GM21717 (cell line): ENCODE results near the gene MTF1.

Experiments
- ATAC-seq: cut with Tn5 transposase; IDR thresholded peaks from one replicate; pipeline ENCODE4 v1.9.1; 2021; ENCODE audit warnings: mild to moderate bottlenecking, moderate library complexity; ENCODE audit not compliant: unreplicated experiment

MTF1 gene

DNA sequence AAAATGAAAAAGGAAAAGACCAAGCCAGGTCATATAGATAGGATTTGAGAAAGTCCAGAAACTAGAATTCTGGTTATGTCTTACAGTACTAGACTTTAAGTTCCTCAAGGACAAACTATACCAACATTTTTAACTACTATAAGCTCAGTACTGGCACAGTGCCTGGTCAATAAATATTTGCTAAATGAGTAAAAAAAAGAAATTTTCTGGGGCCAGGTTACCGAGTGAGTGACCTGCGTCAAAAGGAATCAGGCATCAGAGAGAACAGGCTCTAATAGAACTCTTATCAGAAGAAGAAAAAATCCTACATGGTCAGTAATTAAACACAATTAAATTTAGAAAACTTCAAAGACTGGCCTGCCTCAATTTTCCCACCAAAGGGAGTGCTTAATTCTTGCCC lies 27.6 kb downstream of the MTF1 start:
- ATAC-seq: no peak

DNA sequence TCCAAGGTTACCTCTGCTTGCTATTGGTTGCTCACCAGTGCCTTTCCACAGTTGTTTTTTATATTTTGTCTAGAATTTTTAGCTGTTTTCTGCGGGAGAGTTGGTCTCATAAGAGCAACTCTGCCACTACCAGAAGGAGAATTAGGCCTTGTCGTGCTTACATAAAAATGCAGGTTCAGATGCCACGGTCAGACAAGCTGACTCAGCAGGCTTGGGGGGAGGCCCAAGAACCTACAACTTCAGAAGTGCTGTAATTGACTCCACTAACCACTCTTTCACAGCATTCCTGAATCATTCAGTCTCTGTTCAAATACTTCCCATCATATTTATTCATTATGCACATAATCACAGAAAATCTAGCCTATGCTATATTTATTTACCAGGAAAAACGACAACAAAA lies 28.3 kb downstream of the MTF1 start:
- no peak for ATAC-seq

- no peak for ATAC-seq
These were observed 30.9 kb downstream of the MTF1 start for GRCh38 chr1:37828410-37829074.

- ATAC-seq: no peak
These were observed 33.9 kb downstream of the MTF1 start for GRCh38 chr1:37825506-37825905.

DNA sequence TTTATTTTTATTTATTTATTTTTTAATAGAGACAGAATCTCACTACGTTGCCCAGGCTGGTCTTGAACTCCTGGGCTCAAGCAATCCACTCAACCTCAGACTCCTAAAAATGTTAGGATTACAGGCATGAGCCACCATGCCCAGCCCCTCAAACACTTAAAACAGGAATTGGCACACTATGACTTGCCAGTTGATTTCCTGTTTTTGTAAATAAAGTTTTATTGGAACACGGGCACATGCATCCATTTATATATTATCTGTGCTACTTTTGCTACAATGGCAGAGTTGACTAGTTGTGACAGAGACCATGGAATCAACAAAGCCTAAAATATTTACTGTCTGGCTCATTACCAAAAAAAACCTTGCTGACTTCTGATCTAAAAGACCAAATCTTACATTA lies 35.4 kb downstream of the MTF1 start:
- ATAC-seq: no peak

DNA sequence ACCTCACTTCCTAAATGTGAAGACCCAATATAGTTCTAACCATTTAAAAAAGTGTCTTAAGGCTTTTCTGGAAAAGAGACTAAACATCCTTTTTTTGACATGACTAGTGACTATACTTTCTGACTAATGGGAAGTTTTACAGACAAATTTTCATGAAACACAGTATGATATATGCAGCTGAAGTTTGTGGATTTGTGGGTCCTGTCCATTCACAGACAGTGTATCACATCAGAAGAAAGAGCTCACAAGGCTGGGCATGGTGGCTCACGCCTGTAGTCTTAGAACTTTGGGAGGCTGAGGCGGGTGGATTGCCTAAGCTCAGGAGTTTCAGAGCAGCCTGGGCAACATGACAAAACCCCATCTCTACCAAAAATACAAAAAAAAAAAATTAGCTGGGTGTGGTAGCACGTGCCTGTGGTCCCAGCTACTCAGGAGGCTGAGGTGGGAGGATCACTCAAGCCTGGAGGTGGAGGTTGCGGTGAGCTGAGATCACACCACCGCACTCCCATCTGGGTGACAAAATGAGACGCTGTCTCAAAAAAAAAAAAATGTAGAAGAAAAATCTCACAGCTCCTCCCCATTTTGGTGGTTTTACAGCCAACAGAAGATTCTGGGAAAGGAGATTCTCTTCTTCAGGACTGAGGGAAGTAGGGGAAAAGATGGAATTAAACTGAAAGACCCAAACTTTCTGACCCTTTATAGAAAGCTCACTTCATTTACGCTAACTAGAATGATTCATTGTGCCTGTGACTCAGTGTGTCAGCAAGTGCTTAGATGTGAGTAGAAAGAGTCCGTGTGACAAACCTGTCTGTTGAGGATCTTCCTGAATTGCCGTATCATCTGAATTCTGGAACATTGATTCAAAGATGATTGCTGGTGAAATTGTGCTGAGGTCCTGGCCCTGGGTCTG lies 36.2 kb downstream of the MTF1 start:
- no peak for ATAC-seq

DNA sequence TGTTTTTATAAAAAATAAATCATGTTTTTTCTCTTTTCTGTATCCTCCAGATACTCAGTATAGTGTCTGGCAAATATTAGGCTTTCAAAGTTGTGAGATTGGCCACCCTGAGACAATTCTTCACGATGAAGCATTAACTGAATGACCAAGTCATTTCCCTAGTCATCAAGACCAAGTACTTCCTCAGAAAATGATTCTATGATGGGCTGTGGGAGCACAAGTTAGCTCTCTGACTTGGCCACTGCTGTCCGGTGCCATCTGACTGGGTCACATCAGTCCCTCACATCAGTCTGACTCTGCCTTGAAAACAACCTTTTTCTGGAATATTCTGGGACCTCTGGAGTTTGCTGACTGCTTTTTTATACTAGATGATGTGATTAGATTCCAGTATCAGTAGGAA lies 37.9 kb downstream of the MTF1 start:
- ATAC-seq: no peak

GRCh38 chr1:37817481-37817880 lies 41.9 kb downstream of the MTF1 start:
- ATAC-seq: no peak

- ATAC-seq: no peak
These were observed 45.1 kb downstream of the MTF1 start for GRCh38 chr1:37814252-37814651.

DNA sequence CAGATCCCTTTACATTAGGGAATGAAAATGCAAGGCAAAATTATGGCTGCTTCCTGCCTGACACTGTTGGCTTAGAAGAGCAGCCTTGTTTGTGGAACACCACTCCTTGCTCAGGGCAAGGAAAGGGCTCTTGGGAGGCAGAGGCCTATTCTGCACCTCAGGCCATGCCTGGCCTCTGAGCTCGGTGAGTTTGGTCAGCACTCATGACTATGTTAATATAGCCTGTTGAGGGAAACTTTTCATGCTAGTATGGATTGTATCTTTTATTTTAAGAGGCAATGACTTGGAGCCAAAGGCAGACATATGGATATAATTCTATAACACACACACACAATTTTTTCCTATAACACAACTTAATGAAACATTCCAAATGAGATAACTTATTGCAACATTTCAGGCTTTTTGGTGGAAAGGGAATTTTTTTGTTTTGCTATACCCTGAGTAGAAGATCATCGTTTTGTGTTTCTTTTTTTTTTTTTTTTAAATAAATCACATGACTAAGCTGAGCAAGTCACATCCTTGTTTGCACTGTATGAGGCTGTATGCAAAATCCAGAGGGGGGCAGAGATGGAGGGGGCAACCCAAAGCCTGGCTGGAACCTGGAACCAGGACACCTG lies 45.8 kb downstream of the MTF1 start:
- ATAC-seq: no peak

- ATAC-seq: no peak
These were observed 48.3 kb downstream of the MTF1 start for GRCh38 chr1:37811027-37811655.

DNA sequence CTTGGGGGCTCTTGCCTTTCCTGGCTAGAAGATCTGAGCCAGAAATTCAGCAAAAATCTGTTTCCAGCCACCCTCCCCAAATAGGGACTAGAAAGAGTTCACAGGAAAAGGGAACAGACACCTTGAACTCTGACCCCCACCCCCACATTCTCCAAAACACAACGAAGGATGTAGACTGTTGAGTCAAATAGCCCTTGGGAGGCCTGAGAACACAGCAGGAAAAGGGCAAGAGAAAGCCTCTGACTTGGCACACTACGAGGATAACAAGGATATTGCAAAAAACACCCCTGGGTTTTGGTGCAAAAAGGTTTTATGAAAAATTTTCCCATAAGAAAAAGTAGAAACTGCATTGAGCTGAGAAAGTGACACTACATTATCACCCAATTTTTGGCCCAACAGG lies 49.5 kb downstream of the MTF1 start:
- no peak for ATAC-seq

DNA sequence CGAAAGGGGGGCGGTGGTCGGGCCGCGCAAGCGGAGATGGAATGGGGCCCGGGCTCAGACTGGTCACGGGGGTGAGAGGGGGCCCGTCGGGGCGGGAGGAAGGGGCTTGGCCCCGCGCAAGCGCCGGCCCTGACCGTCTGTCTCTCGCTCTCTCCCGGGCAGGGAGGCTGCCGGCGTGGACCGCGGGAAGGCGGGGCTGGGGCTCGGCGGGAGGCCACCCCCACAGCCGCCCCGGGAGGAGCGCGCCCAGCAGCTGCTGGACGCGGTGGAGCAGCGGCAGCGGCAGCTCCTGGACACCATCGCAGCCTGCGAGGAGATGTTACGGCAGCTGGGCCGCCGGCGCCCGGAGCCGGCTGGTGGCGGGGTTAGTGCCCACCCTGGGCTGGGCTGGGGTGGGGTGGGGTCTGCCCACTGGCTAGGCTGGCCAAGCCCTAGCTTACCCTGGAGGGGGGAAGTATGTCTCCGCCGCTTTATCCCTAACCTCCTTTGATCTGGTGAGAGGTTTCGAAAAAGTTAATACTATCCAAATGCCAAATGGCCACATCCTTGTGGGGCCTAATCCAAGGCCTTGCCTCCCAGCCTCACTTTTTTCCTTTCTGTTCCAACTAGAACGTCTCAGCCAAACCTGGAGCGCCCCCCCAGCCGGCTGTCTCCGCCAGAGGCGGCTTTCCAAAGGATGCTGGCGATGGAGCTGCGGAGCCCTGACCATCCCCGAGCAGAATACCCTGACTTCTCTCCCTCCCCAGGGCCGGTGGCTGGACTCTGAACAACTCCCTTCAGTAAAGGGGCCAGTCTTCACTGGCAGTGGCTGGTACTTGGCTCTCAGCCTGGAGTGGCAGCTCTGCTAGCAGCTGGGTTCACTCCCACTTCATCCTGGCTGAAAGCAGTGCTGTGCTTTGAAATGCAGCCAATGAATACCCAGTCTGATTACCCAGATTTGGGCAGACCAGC lies 50.7 kb downstream of the MTF1 start:
- peak; percentile 21 for ATAC-seq

DNA sequence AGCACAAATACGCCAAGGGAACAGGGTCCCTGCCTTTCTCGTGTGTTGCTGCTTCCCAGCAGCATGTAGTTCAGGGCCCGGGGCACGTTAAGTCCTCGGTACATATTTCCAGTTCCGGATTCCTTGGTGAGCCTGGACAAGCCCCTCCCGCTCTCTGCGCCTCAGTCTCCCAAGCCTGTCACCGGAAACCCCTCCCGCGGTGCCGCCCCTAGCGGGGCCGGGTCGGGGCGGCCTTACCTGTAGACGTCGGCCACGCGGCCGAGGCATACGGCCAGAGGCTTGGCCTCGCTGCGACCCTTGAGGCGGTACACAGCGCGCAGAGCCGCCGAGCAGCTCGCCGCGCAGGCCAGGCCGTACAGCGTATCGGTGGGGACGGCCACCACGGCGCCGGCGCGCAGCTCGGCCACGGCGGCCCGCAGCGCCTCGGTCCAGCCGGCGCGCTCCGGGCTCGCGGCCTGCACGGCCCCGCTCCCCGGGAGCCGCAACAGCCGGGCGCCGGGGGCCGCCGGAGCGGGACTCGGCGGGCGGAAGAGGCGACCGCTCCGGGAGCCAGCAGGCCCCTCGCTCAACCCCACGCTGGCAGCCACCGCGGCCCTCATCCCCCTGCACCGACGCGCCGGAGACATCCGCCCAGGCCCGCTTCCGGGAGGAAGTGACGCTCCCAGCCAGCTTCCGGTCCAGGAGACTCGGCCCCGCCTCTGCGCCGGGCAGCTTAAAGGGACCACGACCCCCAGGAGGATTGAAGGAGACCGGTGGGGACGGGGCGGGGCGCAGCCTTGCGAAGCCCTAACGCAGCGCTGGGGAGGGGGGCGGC lies 51.6 kb downstream of the MTF1 start, which contains the start of the genes C1orf122 and YRDC:
C1orf122 (plus strand) TSS at position 236 of the 814 bp plus-strand sequence. CDS start 615 bp downstream, outside the sequence.
YRDC (minus strand) TSS at position 654 of the 814 bp plus-strand sequence; CDS start at position 626, 28 bp downstream.
- peak; percentile 82 for ATAC-seq

DNA sequence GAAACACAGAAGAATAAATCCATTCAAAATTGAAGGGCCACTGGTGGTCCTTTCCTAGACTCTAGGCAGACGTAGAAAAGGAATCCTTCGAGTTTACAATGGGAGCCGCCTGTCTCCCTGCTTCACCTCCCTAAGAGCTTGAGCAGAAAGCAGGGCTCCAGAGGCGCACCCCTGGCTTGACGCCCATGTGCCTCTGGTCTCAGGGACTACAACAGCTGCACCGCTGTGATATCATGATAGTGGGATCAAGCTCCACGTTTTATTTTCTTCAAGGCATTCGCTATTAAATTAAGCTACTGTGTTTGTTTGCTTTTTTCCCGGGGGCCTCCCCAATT lies 52.2 kb downstream of the MTF1 start:
- ATAC-seq: no peak

- no peak for ATAC-seq
These were observed 57.0 kb downstream of the MTF1 start for GRCh38 chr1:37802439-37802838.

- no peak for ATAC-seq
These were observed 61.5 kb downstream of the MTF1 start for GRCh38 chr1:37797750-37798345.

DNA sequence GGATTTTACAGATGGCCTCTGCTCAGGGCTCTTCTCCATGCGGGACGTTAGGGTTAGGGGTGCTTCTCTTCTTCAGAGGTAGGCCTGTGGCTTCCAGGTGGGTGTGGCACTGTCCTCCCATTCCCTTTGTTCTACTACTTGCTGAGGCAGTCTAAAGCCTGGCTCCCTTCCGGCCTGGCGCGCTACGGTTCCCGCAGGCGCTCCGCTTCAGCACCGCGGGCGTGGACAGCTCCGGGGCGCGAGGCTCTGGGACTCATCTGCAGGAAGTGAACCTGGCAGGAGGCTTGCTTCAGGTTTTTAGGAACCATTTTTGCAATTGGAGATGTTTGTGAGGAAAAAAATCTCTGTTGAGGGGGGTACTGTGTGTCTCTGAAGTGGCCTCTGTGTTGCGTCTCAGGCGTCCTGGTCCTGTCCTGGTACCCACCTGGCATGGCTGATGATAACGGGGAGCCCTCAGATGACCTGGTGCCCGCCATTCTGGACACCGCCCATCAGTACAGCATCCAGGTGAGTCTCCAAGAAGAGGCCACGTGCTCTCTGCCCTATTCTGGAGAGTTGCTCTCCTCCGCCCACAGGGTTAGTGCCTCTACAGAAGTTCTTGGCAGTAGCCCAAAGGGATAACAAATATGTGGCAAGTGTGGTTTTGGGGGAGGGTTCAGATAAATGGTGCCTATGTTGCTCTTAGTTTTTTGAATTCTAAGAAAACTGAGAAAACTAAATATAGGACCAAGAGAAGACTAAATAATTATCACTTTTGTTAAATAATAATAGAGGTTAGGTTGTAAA lies 63.9 kb downstream of the MTF1 start:
- ATAC-seq: no peak
